Stomach (tissue), 4 donors: ENCODE results near the gene ZNF423.

Experiments
- CTCF ChIP-seq, 7 experiments: fragments of 450-650 bp in 4 of 7; fragments of 200-600 bp in 3 of 7; sonication (generic) in 3 of 7; IDR thresholded peaks; one replicate each; pipeline ENCODE4 v1.5.1; 2016 to 2019; ENCODE audit warnings: antibody characterized with exemption in 7 of 7, control low read depth in 2 of 7, mild to moderate bottlenecking in 1 of 7
- EP300 ChIP-seq: sonication (generic); formaldehyde crosslinking; IDR thresholded peaks from one replicate; pipeline ENCODE4 v1.6.1; 2017; ENCODE audit warnings: antibody characterized with exemption
- POLR2A ChIP-seq, 4 donors: fragments of 450-650 bp; IDR thresholded peaks; one replicate each; pipeline ENCODE4 v1.6.1; 2016; ENCODE audit warnings: antibody characterized with exemption in 4 of 4, control low read depth in 2 of 4, mild to moderate bottlenecking in 1 of 4, moderate library complexity in 1 of 4
- POLR2AphosphoS5 ChIP-seq, 3 donors: sonication (generic); formaldehyde crosslinking; IDR thresholded peaks; one replicate each; pipeline ENCODE4 v1.6.1; 2016; ENCODE audit warnings: antibody characterized with exemption in 3 of 3

- TF ChIP-seq EP300, result no peak
- no peak for TF ChIP-seq CTCF (IDR thresholded peaks at IDR 0.05)
- no peak for TF ChIP-seq POLR2AphosphoS5 (IDR thresholded peaks at IDR 0.05)
- no peak for TF ChIP-seq POLR2A (IDR thresholded peaks at IDR 0.05)
Observed at GRCh38 chr16:49503256-49504022, 352.5 kb downstream of the ZNF423 start.
